ENCODE data around the gene ZNF592. TPM values are rescaled to one million over a fixed set of nuclear protein-coding genes. Genes with fewer than 3 reads are reported as not detected.

The ZNF592 gene
- total RNA-seq, 4 donors from 2014 or later, result 21.6 to 36.3 (median 32.6) TPM

- 51 to 55% methylated on average over 3 of the region's 3 CpGs for WGBS, 2 donors
- no peak for TF ChIP-seq EP300 (IDR thresholded peaks at IDR 0.05)
- no peak for TF ChIP-seq CTCF (IDR thresholded peaks at IDR 0.05)
- no peak for TF ChIP-seq POLR2A (IDR thresholded peaks at IDR 0.05)
These were observed 33.6 kb upstream of the ZNF592 start for GRCh38 chr15:84714821-84715220.

GRCh38 chr15:84715441-84716035 is 32.9 kb upstream of the ZNF592 start:
- H3K4me3 ChIP-seq, result peak overlapping the region; percentile 71 to 87 (median 80)
- 0 to 1% methylated on average over 34 to 36 of the region's 36 CpGs for WGBS, 2 donors
- no peaks in the 10 kb centered on the region for H3K27me3 ChIP-seq
- no peaks in the 10 kb centered on the region for H3K9me3 ChIP-seq
- H3K27ac ChIP-seq, result peak overlapping the region; percentile 92 to 96 (median 92)
- peaks cover 0 to 10% (median 0%) of the 10 kb centered on the region in 3 donors for H3K36me3 ChIP-seq
- TF ChIP-seq CTCF (IDR thresholded peaks at IDR 0.05), result peak in 1 of 5 experiments; percentile 2
- TF ChIP-seq POLR2A (IDR thresholded peaks at IDR 0.05), result no peak
- no peak for TF ChIP-seq EP300 (IDR thresholded peaks at IDR 0.05)
- DNase-seq (ENCODE audit: low spot score in 2 of 2), result no peak
- H3K4me1 ChIP-seq, result peaks cover 0 to 32% (median 10%) of the 10 kb centered on the region in 4 donors

More at GRCh38 chr15:84714821-84715220, 33.6 kb upstream of the ZNF592 start:
- H3K27ac ChIP-seq, result peak overlapping the region in 2 of 4 donors; percentile 92 to 96
- H3K36me3 ChIP-seq, result peaks cover 0 to 17% (median 0%) of the 10 kb centered on the region in 3 donors
- no peak for DNase-seq (ENCODE audit: low spot score in 2 of 2)
- H3K4me3 ChIP-seq, result peak overlapping the region; percentile 71 to 87 (median 80)
- H3K9me3 ChIP-seq, result no peaks in the 10 kb centered on the region
- H3K27me3 ChIP-seq, result no peaks in the 10 kb centered on the region
- H3K4me1 ChIP-seq, result peaks cover 0 to 32% (median 10%) of the 10 kb centered on the region in 4 donors

GRCh38 chr15:84716036-84716732 is 32.2 kb upstream of the ZNF592 start, which contains the start of gene SEC11A:
TSS of gene SEC11A (minus strand) at chr15:84716139. CDS start at chr15:84716075, 64 bp downstream.
- Histone ChIP-seq H3K4me3 (peak within 1 kb of the TSS; percentile 71 to 87 (median 80)), H3K27me3 (no peaks in the 10 kb centered on the region), H3K4me1 (peaks cover 0 to 32% (median 10%) of the 10 kb centered on the region in 4 donors), H3K27ac (peak within 1 kb of the TSS; percentile 92 to 96 (median 92)), H3K9me3 (no peaks in the 10 kb centered on the region), H3K36me3 (peaks cover 0 to 4% (median 0%) of the 10 kb centered on the region in 3 donors)
- DNase-seq (ENCODE audit: low spot score in 2 of 2), result peak; percentile 88 to 91
- 0% methylated on average over 24 to 41 of the region's 57 CpGs for WGBS, 2 donors
- TF ChIP-seq CTCF (IDR thresholded peaks at IDR 0.05), result no peak
- TF ChIP-seq EP300 (IDR thresholded peaks at IDR 0.05), result peak; percentile 60 to 85
- TF ChIP-seq POLR2A (IDR thresholded peaks at IDR 0.05), result peak; percentile 48 to 78

GRCh38 chr15:84721371-84721770 is 27.0 kb upstream of the ZNF592 start:
- WGBS, 2 donors, result 58 to 67% methylated on average over 2 of the region's 2 CpGs
- Histone ChIP-seq H3K4me3 (no peak overlapping the region), H3K27me3 (no peaks in the 10 kb centered on the region), H3K36me3 (no peaks in the 10 kb centered on the region), H3K9me3 (no peaks in the 10 kb centered on the region), H3K27ac (no peak overlapping the region), H3K4me1 (peaks cover 0 to 24% (median 7%) of the 10 kb centered on the region in 4 donors)
- no peak for DNase-seq (ENCODE audit: low spot score in 2 of 2)
- TF ChIP-seq CTCF (IDR thresholded peaks at IDR 0.05), result no peak
- TF ChIP-seq EP300 (IDR thresholded peaks at IDR 0.05), result no peak
- TF ChIP-seq POLR2A (IDR thresholded peaks at IDR 0.05), result no peak

GRCh38 chr15:84722628-84723027 is 25.8 kb upstream of the ZNF592 start:
- peaks cover 0 to 16% (median 7%) of the 10 kb centered on the region in 4 donors for H3K4me1 ChIP-seq
- no peaks in the 10 kb centered on the region for H3K9me3 ChIP-seq
- no peaks in the 10 kb centered on the region for H3K27me3 ChIP-seq
- TF ChIP-seq EP300 (IDR thresholded peaks at IDR 0.05) (no peak), CTCF (IDR thresholded peaks at IDR 0.05) (no peak), POLR2A (IDR thresholded peaks at IDR 0.05) (no peak)
- no peak overlapping the region for H3K27ac ChIP-seq
- no peak for DNase-seq (ENCODE audit: low spot score in 2 of 2)
- 80 to 95% methylated on average over 2 of the region's 2 CpGs for WGBS, 2 donors
- no peaks in the 10 kb centered on the region for H3K36me3 ChIP-seq
- H3K4me3 ChIP-seq, result no peak overlapping the region

Measured in tibial nerve (tissue), 4 donors.